H1 (cell line): Measurements from ENCODE around the gene PPM1L. TPM values are rescaled to one million over a fixed set of nuclear protein-coding genes. Genes with fewer than 3 reads are reported as not detected.

Experiments
- CTCF ChIA-PET: fragments of 300-600 bp; sonication (Branson Sonifier 250); formaldehyde crosslinking; loops from one replicate; lab custom pipeline; 2021; ENCODE audit not compliant: partially characterized antibody; lab: Charles Lee
- POLR2A ChIA-PET: fragments of 300-600 bp; sonication (Branson Sonifier 250); formaldehyde crosslinking; loops from one replicate; lab custom pipeline; 2021; ENCODE audit warnings: inconsistent platforms; ENCODE audit not compliant: partially characterized antibody; lab: Charles Lee
- DNase-seq, 2 experiments: peaks; one replicate each; pipeline versions ENCODE4 v3.0.0 to v3.0.0-alpha.2; 2010 to 2022; ENCODE audit warnings: low spot score in 2 of 2, low read depth in 1 of 2, mixed read lengths in 1 of 2
- FAIRE-seq: peaks from 2 replicates; lab custom pipeline; 2011; peaks lifted over from hg19 to GRCh38; lab: Jason Lieb, UNC
- H2AFZ ChIP-seq: 2 replicates; pipeline ENCODE4 v1.8.1; 2012; ENCODE audit warnings: low read length, inconsistent platforms
- H2AK5ac ChIP-seq: 2 replicates; pipeline ENCODE4 v1.6.1; 2013; ENCODE audit warnings: low read depth, low read length
- H2BK120ac ChIP-seq: replicated peaks from 2 replicates; pipeline ENCODE3; 2013; ENCODE audit warnings: low read depth, low read length, inconsistent platforms
- H2BK12ac ChIP-seq: 2 replicates; pipeline ENCODE4 v1.6.1; 2013; ENCODE audit warnings: low read depth, low read length
- H2BK15ac ChIP-seq: 2 replicates; pipeline ENCODE4 v1.6.1; 2013; ENCODE audit warnings: low read length
- H2BK20ac ChIP-seq: 2 replicates; pipeline ENCODE4 v1.6.1; 2013; ENCODE audit warnings: low read length
- H2BK5ac ChIP-seq: 2 replicates; pipeline ENCODE4 v1.6.1; 2013; ENCODE audit warnings: low read depth, low read length
- H3K14ac ChIP-seq: 2 replicates; pipeline ENCODE4 v1.6.1; 2013; ENCODE audit warnings: inconsistent platforms; ENCODE audit not compliant: insufficient read length
- H3K18ac ChIP-seq: 2 replicates; pipeline ENCODE4 v1.6.1; 2013; ENCODE audit warnings: low read length; ENCODE audit errors: extremely low read depth
- H3K23ac ChIP-seq: 2 replicates; pipeline ENCODE4 v1.6.1; 2013; ENCODE audit warnings: inconsistent platforms; ENCODE audit not compliant: insufficient read length
- H3K23me2 ChIP-seq: 2 replicates; pipeline ENCODE4 v1.6.1; 2013; ENCODE audit warnings: low read depth, low read length
- H3K27ac ChIP-seq: 2 replicates; pipeline ENCODE4 v1.6.1; 2011; ENCODE audit warnings: low read depth, low read length, inconsistent platforms
- H3K27me3 ChIP-seq, 4 experiments: replicated peaks in 1 of 4; 1 replicate in 1 of 4; 2 replicates in 3 of 4; pipeline versions ENCODE4 v1.6.1 to v1.8.1; 2011 to 2013; ENCODE audit warnings: low read length in 3 of 4, mild to moderate bottlenecking in 3 of 4, inconsistent platforms in 2 of 4, mixed read lengths in 2 of 4, moderate library complexity in 1 of 4; ENCODE audit not compliant: control insufficient read depth in 3 of 4, insufficient read depth in 3 of 4; ENCODE audit errors: extremely low read depth in 1 of 4
- H3K36me3 ChIP-seq, 4 experiments: 2 replicates each; pipeline versions ENCODE4 v1.6.1 to v1.8.1; 2011 to 2013; ENCODE audit warnings: mild to moderate bottlenecking in 4 of 4, low read length in 3 of 4, moderate library complexity in 2 of 4, control low read depth in 1 of 4, inconsistent platforms in 1 of 4; ENCODE audit not compliant: insufficient read depth in 4 of 4, control insufficient read depth in 2 of 4
- H3K4ac ChIP-seq: replicated peaks from 2 replicates; pipeline ENCODE3; 2013; ENCODE audit warnings: low read length, low read depth, mixed read lengths, inconsistent platforms; ENCODE audit not compliant: insufficient read length
- H3K4me1 ChIP-seq, 4 experiments: replicated peaks in 1 of 4; 1 replicate in 1 of 4; 2 replicates in 3 of 4; pipeline versions ENCODE4 v1.6.1 to v1.8.1; 2011 to 2013; ENCODE audit warnings: low read length in 3 of 4, inconsistent platforms in 2 of 4, mixed read lengths in 1 of 4; ENCODE audit not compliant: insufficient read depth in 4 of 4, control insufficient read depth in 3 of 4
- H3K4me2 ChIP-seq, 2 experiments: 2 replicates each; pipeline versions ENCODE4 v1.6.1 to v1.8.1; 2011 to 2013; ENCODE audit warnings: low read depth in 2 of 2, low read length in 2 of 2, control low read depth in 1 of 2, inconsistent platforms in 1 of 2, mild to moderate bottlenecking in 1 of 2; ENCODE audit not compliant: insufficient read depth in 1 of 2
- H3K4me3 ChIP-seq, 4 experiments: fragments of 200-600, 300-600 bp in 1 of 4; sonication (generic), shearing (Covaris generic), sonication (Bioruptor Twin) in 1 of 4; 2 replicates each; pipeline versions ENCODE4 v1.5.1 to v1.8.1; 2011 to 2016; ENCODE audit warnings: low read length in 4 of 4, low read depth in 3 of 4, control low read depth in 2 of 4, inconsistent platforms in 2 of 4, mild to moderate bottlenecking in 2 of 4, mixed read lengths in 1 of 4, moderate library complexity in 1 of 4; ENCODE audit not compliant: insufficient read depth in 2 of 4; ENCODE audit errors: extremely low read depth in 1 of 4
- H3K56ac ChIP-seq: replicated peaks from 2 replicates; pipeline ENCODE3; 2013; ENCODE audit warnings: low read depth, mild to moderate bottlenecking, mixed read lengths, low read length, inconsistent platforms; ENCODE audit not compliant: insufficient read length
- H3K79me1 ChIP-seq: 2 replicates; pipeline ENCODE4 v1.6.1; 2013; ENCODE audit warnings: low read depth, low read length, control low read depth
- H3K79me2 ChIP-seq, 2 experiments: 2 replicates each; pipeline versions ENCODE4 v1.6.1 to v1.8.1; 2012 to 2013; ENCODE audit warnings: low read length in 2 of 2, mild to moderate bottlenecking in 2 of 2, inconsistent platforms in 1 of 2; ENCODE audit not compliant: insufficient read depth in 2 of 2, control insufficient read depth in 1 of 2
- H3K9ac ChIP-seq, 4 experiments: replicated peaks in 1 of 4; 1 replicate in 1 of 4; 2 replicates in 3 of 4; pipeline versions ENCODE4 v1.6.1 to v1.8.1; 2011 to 2013; ENCODE audit warnings: low read depth in 3 of 4, low read length in 3 of 4, control low read depth in 2 of 4, mild to moderate bottlenecking in 2 of 4, moderate library complexity in 2 of 4, inconsistent platforms in 1 of 4; ENCODE audit errors: extremely low read depth in 1 of 4
- H3K9me3 ChIP-seq, 2 experiments: 2 replicates each; pipeline versions ENCODE4 v1.6.1 to v1.8.1; 2012 to 2013; ENCODE audit warnings: mild to moderate bottlenecking in 2 of 2, moderate library complexity in 2 of 2, control low read depth in 1 of 2, inconsistent platforms in 1 of 2, low read depth in 1 of 2, low read length in 1 of 2, mixed read lengths in 1 of 2; ENCODE audit not compliant: insufficient read depth in 2 of 2
- H4K20me1 ChIP-seq, 2 experiments: replicated peaks in 1 of 2; 2 replicates each; pipeline versions ENCODE3 to v1.8.1; 2011 to 2013; ENCODE audit warnings: inconsistent platforms in 2 of 2, low read length in 2 of 2, mild to moderate bottlenecking in 1 of 2; ENCODE audit not compliant: insufficient read depth in 2 of 2, control insufficient read depth in 1 of 2
- H4K5ac ChIP-seq: 2 replicates; pipeline ENCODE4 v1.6.1; 2013; ENCODE audit warnings: low read length, low read depth, mixed read lengths, inconsistent platforms; ENCODE audit not compliant: insufficient read length
- H4K8ac ChIP-seq: 2 replicates; pipeline ENCODE4 v1.8.0; 2013; ENCODE audit warnings: mild to moderate bottlenecking, moderate library complexity, low read length, inconsistent platforms; ENCODE audit not compliant: insufficient read depth; ENCODE audit errors: extremely low read depth
- H4K91ac ChIP-seq: replicated peaks from 2 replicates; pipeline ENCODE3; 2013; ENCODE audit warnings: low read length, mixed read lengths, inconsistent platforms; ENCODE audit not compliant: insufficient read length
- CREB1 ChIP-seq: IDR thresholded peaks from 2 replicates; pipeline ENCODE4 v1.6.1; 2012; ENCODE audit warnings: inconsistent platforms
- GABPA ChIP-seq: IDR thresholded peaks from 2 replicates; pipeline ENCODE4 v1.6.1; 2011; ENCODE audit warnings: mild to moderate bottlenecking, low read length, moderate library complexity, borderline replicate concordance; ENCODE audit not compliant: insufficient read depth
- KDM1A ChIP-seq: fragments of 200-600, 300-600 bp; sonication (generic); IDR thresholded peaks from 2 replicates; pipeline ENCODE4 v1.7.1; 2016; ENCODE audit warnings: mild to moderate bottlenecking, low read length, borderline replicate concordance
- MAFK ChIP-seq: IDR thresholded peaks from 2 replicates; pipeline ENCODE4 v1.6.1; 2012; ENCODE audit warnings: low read depth, mild to moderate bottlenecking, improper control_type of control experiment, low read length
- POLR2AphosphoS5 ChIP-seq: IDR thresholded peaks from 2 replicates; pipeline ENCODE4 v1.6.1; 2011; ENCODE audit warnings: low read depth, low read length
- RAD21 ChIP-seq, 2 experiments: IDR thresholded peaks in 1 of 2; conservative IDR thresholded peaks in 1 of 2; 2 replicates each; pipeline ENCODE4 v1.6.1; 2011; ENCODE audit warnings: low read depth in 2 of 2, low read length in 2 of 2, improper control_type of control experiment in 1 of 2, inconsistent platforms in 1 of 2, mild to moderate bottlenecking in 1 of 2, moderate library complexity in 1 of 2
- RXRA ChIP-seq: IDR thresholded peaks from 2 replicates; pipeline ENCODE4 v1.6.1; 2011; ENCODE audit warnings: low read depth, mild to moderate bottlenecking, low read length, moderate library complexity; ENCODE audit not compliant: insufficient read depth
- SIRT6 ChIP-seq: IDR thresholded peaks from one replicate; pipeline ENCODE4 v1.7.1; 2012; ENCODE audit warnings: low read length, inconsistent platforms
- SIX5 ChIP-seq: IDR thresholded peaks from 2 replicates; pipeline ENCODE4 v1.6.1; 2011; ENCODE audit warnings: mild to moderate bottlenecking, low read depth, low read length
- ZNF274 ChIP-seq: IDR thresholded peaks from 2 replicates; pipeline ENCODE4 v1.7.0; 2012; ENCODE audit warnings: low read length, borderline replicate concordance; ENCODE audit errors: extremely low read depth
- WGBS, 2 experiments: shearing (Covaris generic) in 1 of 2; methylation state at CpG; one replicate each; pipeline versions ENCODE4 v1.1.6 to v1.1.7; 2013 to 2015; ENCODE audit warnings: low lambda C conversion rate in 2 of 2, mixed read lengths in 2 of 2, inconsistent platforms in 1 of 2, low coverage in 1 of 2, missing lambda C conversion rate in 1 of 2; ENCODE audit not compliant: insufficient replicate concordance in 2 of 2, insufficient coverage in 1 of 2, insufficient read length in 1 of 2; ENCODE audit errors: extremely low coverage in 1 of 2, missing lambda C conversion rate in 1 of 2; 5-methylcytosine and 5-hydroxymethylcytosine counted together
- polyA plus RNA-seq, 7 experiments: library from polyadenylated mRNA; depleted of rRNA in 3 of 7; stranded (reverse) in 5 of 7; unstranded in 2 of 7; fragments of >200 nt in 5 of 7; fragments of 200-250 nt in 2 of 7; gene quantifications; 1 replicate in 5 of 7; 2 replicates in 1 of 7; 4 replicates in 1 of 7; pipeline versions ENCODE4 v1.2.1 to v1.2.3, GENCODE V29; 2011 to 2013; ENCODE audit warnings: missing spikeins in 2 of 7, mixed read lengths in 2 of 7
- total RNA-seq: library from RNA; stranded (reverse); fragmentation: NEBNext Ultra II Directional; extraction: Animal tissue kit (Norgen Biotek cat#: 25700); gene quantifications from 2 replicates; pipeline ENCODE4 v1.2.1, GENCODE V29; 2021

PPM1L gene
- total and polyA plus RNA-seq, 2 of the 8 experiments (the other 6 are each of a cell fraction or from before 2014, with no cell fraction given), result 2.8 to 18.1 TPM

DNA sequence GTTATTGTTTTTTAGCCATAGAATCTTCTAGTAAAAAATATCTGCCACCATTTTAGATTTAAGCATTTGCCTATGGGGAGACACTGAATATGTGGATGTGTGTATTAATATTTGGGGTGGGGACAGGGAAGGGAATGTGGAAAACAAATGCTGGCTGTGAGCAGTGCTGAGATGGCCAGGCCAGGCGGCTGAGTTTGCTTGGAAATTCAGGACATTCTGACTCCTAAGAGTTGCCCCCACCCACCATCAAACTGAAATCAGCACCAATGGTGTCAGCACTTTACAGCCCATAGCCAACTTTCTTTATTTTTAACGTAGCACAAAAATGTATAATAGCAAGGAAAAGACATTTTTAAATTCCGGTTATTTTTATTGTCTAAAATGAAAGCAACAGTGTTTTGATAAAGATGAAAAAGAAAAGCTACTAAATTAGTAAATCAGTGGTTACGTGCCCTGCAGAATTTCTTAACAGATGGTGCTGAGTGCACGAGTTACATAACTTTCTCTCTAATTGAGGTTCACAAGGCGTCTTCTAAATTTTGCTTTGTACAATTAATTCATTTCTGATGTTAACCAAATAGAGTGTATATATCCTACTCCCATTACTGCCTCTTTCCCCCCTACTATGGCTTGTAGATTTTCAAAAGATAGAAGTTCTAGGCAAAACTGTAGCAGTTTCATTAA lies 315.1 kb downstream of the PPM1L start:
- H3K4me1 ChIP-seq, result peaks cover 0 to 4% (median 0%) of the 10 kb centered on the region in 4 experiments; a peak in 1 of 7 replicates
- H3K79me1 ChIP-seq, result no peaks in the 10 kb centered on the region
- no peaks in the 10 kb centered on the region; a peak in 1 of 8 replicates for H3K36me3 ChIP-seq
- no peak overlapping the region for H2AFZ ChIP-seq
- H4K5ac ChIP-seq, result no peak overlapping the region
- WGBS, 2 experiments, result 92% methylated on average over 6 of the region's 6 CpGs; no CpG with 5 or more reads in 1 of the 2 experiments
- no peaks in the 10 kb centered on the region for H3K23me2 ChIP-seq
- no peak overlapping the region for H3K18ac ChIP-seq
- no peak overlapping the region for H2BK12ac ChIP-seq
- no peak overlapping the region for H4K8ac ChIP-seq
- no peak overlapping the region for H3K27ac ChIP-seq
- H2AK5ac ChIP-seq, result no peak overlapping the region
- H3K4me2 ChIP-seq, result no peak overlapping the region
- FAIRE-seq (no peak), DNase-seq (no peak)
- no peak overlapping the region for H3K23ac ChIP-seq
- ChIA-PET POLR2A (interaction anchor here (1.2 kb wide), 1 partner anchor 149 kb away, joined by 3 read pairs; no protein-coding TSS in a partner anchor), CTCF (interaction anchor here (1.2 kb wide), 1 partner anchor 11 kb away, joined by 3 read pairs; no protein-coding TSS in a partner anchor)
- H3K27me3 ChIP-seq, result no peaks in the 10 kb centered on the region
- H3K79me2 ChIP-seq, result no peaks in the 10 kb centered on the region
- no peaks in the 10 kb centered on the region for H4K20me1 ChIP-seq
- no peak overlapping the region for H2BK15ac ChIP-seq
- no peak overlapping the region for H3K9ac ChIP-seq
- no peaks in the 10 kb centered on the region for H3K9me3 ChIP-seq
- H2BK120ac ChIP-seq, result no peak overlapping the region
- H2BK5ac ChIP-seq, result no peak overlapping the region
- no peak overlapping the region for H3K56ac ChIP-seq
- H3K14ac ChIP-seq, result no peak overlapping the region
- no peak overlapping the region for H3K4me3 ChIP-seq
- H3K4ac ChIP-seq, result no peak overlapping the region
- H2BK20ac ChIP-seq, result no peak overlapping the region
- no peak overlapping the region for H4K91ac ChIP-seq
- TF ChIP-seq SIX5 (no peak), POLR2AphosphoS5 (no peak), SIRT6 (no peak), KDM1A (no peak), ZNF274 (no peak), GABPA (no peak), RAD21 (IDR thresholded peaks at IDR 0.05 in 1 of 2, conservative IDR thresholded peaks at IDR 0.05 in 1 of 2; ENCODE audit: low read depth in 2 of 2, low read length in 2 of 2) (no peak), MAFK (no peak), CREB1 (no peak), RXRA (no peak)
